Cardiac fibroblast (primary cell): ENCODE measurements around the gene ARHGAP19.
A peak's percentile ranks its signal among the peaks of the same experiment; 100 is the strongest.

ENCODE experiments used
- DNase-seq, 2 donors: peaks; one replicate each; pipeline versions ENCODE4 v3.0.0 to v3.0.0-alpha.2; 2010; ENCODE audit warnings: low read depth in 2 of 2
- H3K4me3 ChIP-seq, 2 donors: replicated peaks in 1 of 2; 1 replicate in 1 of 2; 2 replicates in 1 of 2; pipeline ENCODE4 v1.5.1; 2011; ENCODE audit warnings: low read depth in 2 of 2, low read length in 2 of 2, mild to moderate bottlenecking in 2 of 2, moderate library complexity in 1 of 2
- TF ChIP-seq, protein P1 (sequence below): IDR thresholded peaks from one replicate; pipeline ENCODE4 v1.5.1; 2011; ENCODE audit warnings: low read depth, mild to moderate bottlenecking, low read length, inconsistent platforms

The ARHGAP19 gene

DNA sequence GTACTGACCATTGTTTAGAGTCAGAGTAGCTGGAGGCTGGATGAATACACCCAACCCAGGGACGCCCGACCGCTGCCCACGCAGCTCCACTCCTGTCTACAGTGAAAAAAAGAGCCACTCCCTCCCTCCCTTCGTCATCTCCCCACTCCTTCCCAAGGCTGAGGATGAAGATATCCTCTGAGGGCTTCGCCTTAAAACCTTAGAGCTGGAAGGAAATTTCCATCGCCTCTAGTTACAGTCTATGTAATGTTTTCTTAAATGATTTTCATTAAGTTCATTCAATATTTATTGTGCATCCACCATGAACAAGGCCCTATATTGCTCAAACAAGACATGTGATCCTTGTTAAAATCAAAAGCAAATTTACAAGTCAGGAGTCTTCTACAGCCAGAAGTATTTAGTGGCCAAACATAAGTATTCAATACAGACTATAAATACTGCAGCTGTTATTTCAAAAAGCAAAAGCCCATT is 95.4 kb downstream of the ARHGAP19 start:
- H3K4me3 ChIP-seq, result no peak overlapping the region
- TF ChIP-seq, protein P1, sequence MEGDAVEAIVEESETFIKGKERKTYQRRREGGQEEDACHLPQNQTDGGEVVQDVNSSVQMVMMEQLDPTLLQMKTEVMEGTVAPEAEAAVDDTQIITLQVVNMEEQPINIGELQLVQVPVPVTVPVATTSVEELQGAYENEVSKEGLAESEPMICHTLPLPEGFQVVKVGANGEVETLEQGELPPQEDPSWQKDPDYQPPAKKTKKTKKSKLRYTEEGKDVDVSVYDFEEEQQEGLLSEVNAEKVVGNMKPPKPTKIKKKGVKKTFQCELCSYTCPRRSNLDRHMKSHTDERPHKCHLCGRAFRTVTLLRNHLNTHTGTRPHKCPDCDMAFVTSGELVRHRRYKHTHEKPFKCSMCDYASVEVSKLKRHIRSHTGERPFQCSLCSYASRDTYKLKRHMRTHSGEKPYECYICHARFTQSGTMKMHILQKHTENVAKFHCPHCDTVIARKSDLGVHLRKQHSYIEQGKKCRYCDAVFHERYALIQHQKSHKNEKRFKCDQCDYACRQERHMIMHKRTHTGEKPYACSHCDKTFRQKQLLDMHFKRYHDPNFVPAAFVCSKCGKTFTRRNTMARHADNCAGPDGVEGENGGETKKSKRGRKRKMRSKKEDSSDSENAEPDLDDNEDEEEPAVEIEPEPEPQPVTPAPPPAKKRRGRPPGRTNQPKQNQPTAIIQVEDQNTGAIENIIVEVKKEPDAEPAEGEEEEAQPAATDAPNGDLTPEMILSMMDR, result no peak
- no peak for DNase-seq

DNA sequence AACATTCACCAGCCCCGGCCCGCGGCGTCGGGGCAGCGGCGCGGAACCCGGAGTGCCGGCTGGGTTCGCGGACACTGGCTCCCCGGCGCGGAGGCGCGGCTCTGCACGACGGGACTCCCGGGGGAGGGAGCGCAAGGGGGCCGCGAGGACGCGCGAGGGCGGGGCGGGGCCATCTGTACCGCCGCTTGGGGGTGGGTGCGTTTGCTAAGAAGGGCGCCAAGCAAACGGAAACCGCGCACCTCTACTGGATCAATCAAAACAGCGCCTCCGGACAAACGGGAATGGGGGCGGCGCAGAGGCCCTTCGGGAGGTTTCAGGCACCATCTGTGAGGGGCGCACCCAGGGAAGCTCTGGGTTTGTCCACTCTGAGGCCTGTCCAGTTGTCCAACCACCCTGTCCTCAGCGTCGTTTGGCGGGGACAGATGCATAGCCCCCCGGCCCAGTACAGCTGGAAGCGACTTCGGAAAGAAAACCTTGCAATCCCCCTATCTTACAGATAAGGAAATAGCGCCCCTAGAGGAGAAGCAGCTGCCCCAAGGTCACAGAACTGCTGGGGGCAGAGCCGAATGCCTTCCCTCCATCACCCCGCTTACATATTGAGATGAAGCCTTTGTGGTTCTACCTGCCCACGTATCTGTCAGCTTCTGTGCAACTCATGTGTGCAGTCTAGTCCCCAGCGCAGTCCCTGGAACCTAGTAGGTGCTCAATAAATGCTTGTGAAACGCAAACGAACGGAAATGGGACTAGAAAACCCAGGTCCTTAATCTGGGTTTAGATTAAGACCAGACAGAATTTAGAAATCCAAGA is 96.0 kb downstream of the ARHGAP19 start:
- DNase-seq, result peak; percentile 50 to 62
- TF ChIP-seq, protein P1, result peak; percentile 73

DNA sequence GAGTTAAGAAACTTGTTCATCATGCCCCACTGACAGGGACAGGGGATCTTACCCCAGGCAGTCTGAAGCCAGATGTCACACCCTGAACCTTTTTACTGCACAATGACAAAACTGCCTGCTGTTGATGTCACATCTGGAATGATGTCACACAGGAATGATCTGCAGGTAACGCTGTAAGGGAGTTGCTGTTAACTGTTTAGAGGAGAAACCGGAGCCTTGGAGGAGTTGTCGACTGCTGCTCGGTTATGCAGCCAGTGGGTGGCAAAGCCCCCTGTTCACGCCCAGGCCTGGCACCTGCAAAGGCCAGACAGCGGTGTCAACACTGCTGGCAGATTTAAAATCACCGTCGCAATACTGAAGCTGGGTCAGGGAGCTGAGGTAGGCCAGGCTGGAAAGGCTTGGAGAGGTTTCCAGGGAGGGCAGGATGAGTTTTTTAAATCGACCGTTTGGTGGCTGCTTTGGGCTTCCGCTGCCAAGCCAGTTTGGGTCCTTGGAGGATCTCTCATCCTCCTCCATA is 96.7 kb downstream of the ARHGAP19 start:
- peak overlapping the region; percentile 41 to 43 for H3K4me3 ChIP-seq
- DNase-seq, result no peak
- TF ChIP-seq, protein P1, result no peak

More for the DNA sequence above, 96.0 kb downstream of the ARHGAP19 start:
- H3K4me3 ChIP-seq, result peak overlapping the region; percentile 41 to 43

DNA sequence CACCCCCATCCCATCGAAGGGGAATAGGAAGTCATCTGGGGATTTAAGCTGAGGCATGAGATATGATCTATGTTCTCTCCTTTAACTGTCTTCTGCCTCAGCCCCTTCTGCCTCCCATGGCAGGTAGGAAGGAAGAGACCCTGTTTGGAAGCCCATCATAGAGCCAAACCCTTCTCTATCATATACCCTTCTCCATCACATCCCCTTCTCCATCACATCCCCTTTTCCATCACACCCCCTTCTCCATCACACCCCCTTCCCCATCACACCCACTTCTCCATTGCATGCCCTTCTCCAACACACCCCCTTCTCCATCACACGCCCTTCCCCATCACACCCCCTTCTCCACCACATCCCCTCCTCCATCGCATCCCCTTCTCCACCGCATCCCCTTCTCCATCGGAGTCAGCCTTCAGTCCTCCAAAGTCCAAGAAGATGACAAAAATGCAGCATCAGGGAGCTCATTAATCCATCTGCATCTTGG is 99.4 kb downstream of the ARHGAP19 start:
- DNase-seq, result no peak
- TF ChIP-seq, protein P1, result no peak
- no peak overlapping the region for H3K4me3 ChIP-seq

DNA sequence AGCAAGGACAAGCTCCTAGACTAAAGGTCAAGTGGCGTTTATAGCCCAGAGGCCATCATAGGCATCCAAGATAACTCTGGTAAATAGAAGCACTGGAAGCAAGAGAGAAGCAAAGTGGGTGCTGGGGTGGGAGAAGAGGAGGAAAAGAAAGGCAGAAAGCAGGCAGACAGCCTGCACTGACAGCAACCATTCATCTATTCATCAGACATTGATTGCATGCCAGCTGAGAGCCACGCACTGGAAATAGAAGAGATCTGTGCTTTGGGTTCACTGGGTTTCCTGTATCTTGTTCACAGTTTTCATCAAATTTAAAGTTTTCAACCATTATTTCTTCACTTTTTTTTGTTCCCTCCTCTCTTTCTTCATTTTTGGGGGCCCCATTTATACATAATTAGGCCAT is 102.0 kb downstream of the ARHGAP19 start:
- no peak overlapping the region for H3K4me3 ChIP-seq
- no peak for DNase-seq
- TF ChIP-seq, protein P1, result no peak

DNA sequence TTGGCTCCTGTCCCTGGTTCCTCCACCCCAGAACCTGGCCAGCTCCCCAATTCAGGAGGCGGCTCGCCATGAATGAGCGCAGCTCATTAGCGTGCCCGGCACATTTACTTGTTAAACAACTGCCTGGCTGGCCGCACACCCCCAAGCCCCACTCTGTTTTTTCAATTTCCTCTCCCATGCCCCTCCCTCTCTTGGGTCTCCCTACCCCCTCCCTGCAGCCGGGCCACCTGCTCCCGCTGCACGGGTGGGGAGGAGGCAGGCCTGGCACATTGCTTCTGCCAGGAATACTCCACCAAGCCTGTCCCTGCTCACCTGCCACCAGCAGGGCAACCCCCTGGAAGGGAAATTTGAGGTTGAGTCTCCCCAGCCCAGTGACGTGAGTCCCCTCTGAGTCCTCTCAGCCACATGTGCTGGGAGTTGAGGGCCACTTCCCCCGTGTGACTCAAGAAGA is 104.2 kb downstream of the ARHGAP19 start:
- no peak for DNase-seq
- TF ChIP-seq, protein P1, result no peak
- no peak overlapping the region for H3K4me3 ChIP-seq
